Measurements from ENCODE around the gene TEKT5. TPM values are rescaled to one million over a fixed set of nuclear protein-coding genes. Genes with fewer than 3 reads are reported as not detected.

TEKT5 gene
- polyA plus RNA-seq, 3 donors: 0.16 TPM; not detected in 2

GRCh38 chr16:10728003-10728887 is 33.5 kb upstream of the TEKT5 start:
- Histone ChIP-seq H3K4me1 (ENCODE audit: control insufficient read depth in 1 of 2, insufficient read depth in 2 of 2, low read length in 2 of 2) (no peaks in the 10 kb centered on the region), H4K20me1 (ENCODE audit: insufficient read depth, low read length) (no peaks in the 10 kb centered on the region), H3K27ac (ENCODE audit: low read depth in 1 of 2, low read length in 2 of 2) (no peak overlapping the region), H3K79me2 (ENCODE audit: insufficient read depth, low read length) (no peaks in the 10 kb centered on the region), H3K9ac (ENCODE audit: insufficient read depth, low read length, poor library complexity, severe bottlenecking) (no peak overlapping the region), H3K4me2 (replicated peaks; ENCODE audit: extremely low read depth, low read length, poor library complexity, severe bottlenecking) (no peak overlapping the region), H3K27me3 (ENCODE audit: control insufficient read depth in 2 of 2, insufficient read depth in 2 of 2, low read length in 2 of 2) (no peaks in the 10 kb centered on the region), H3K9me3 (replicated peaks in 1 of 2; ENCODE audit: control insufficient read depth in 1 of 2, insufficient read depth in 1 of 2, low read length in 2 of 2) (no peaks in the 10 kb centered on the region), H2AFZ (ENCODE audit: insufficient read depth, low read depth, low read length, poor library complexity, severe bottlenecking) (no peak overlapping the region), H3K4me3 (replicated peaks in 1 of 3; ENCODE audit: low read depth in 2 of 3, low read length in 3 of 3) (no peak overlapping the region), H3K36me3 (replicated peaks in 1 of 2; ENCODE audit: control insufficient read depth in 1 of 2, insufficient read depth in 2 of 2, low read length in 2 of 2) (no peaks in the 10 kb centered on the region)
- WGBS (ENCODE audit: insufficient coverage): 85% methylated on average over 16 of the region's 16 CpGs
- Mint-ChIP-seq H3K9me3 (peaks cover 0 to under 1% (median 0%) of the 10 kb centered on the region in 7 donors), H3K4me1 (no peaks in the 10 kb centered on the region), H3K4me3 (no peak overlapping the region), H3K27ac (no peak overlapping the region), H3K27me3 (ENCODE audit: low read depth in 3 of 3) (no peaks in the 10 kb centered on the region), H3K36me3 (no peaks in the 10 kb centered on the region)
- DNase-seq: no peak
- no peak for TF ChIP-seq CTCF (IDR thresholded peaks at IDR 0.05)
- intact Hi-C loops (cut with micrococcal nuclease): no loop called here

GRCh38 chr16:10708969-10709368 is 14.2 kb upstream of the TEKT5 start:
- no peaks in the 10 kb centered on the region for H4K20me1 ChIP-seq (ENCODE audit: insufficient read depth, low read length)
- Mint-ChIP-seq H3K27me3 (ENCODE audit: low read depth in 3 of 3) (peaks cover 0 to 4% (median 2%) of the 10 kb centered on the region in 3 donors), H3K9me3 (peaks cover 0 to 11% (median 3%) of the 10 kb centered on the region in 7 donors), H3K4me3 (no peak overlapping the region), H3K4me1 (no peaks in the 10 kb centered on the region), H3K36me3 (no peaks in the 10 kb centered on the region), H3K27ac (peak overlapping the region in 1 of 7 donors; percentile 50)
- H3K4me3 ChIP-seq (replicated peaks in 1 of 3; ENCODE audit: low read depth in 2 of 3, low read length in 3 of 3): no peak overlapping the region
- no CpG with 5 or more reads among the region's 4 CpGs for WGBS (ENCODE audit: insufficient coverage)
- H3K4me2 ChIP-seq (replicated peaks; ENCODE audit: extremely low read depth, low read length, poor library complexity, severe bottlenecking): no peak overlapping the region
- H3K9ac ChIP-seq (ENCODE audit: insufficient read depth, low read length, poor library complexity, severe bottlenecking): no peak overlapping the region
- no peak for TF ChIP-seq CTCF (IDR thresholded peaks at IDR 0.05)
- no peak overlapping the region for H2AFZ ChIP-seq (ENCODE audit: insufficient read depth, low read depth, low read length, poor library complexity, severe bottlenecking)
- no peak for DNase-seq
- no peaks in the 10 kb centered on the region for H3K4me1 ChIP-seq (ENCODE audit: control insufficient read depth in 1 of 2, insufficient read depth in 2 of 2, low read length in 2 of 2)
- no peaks in the 10 kb centered on the region for H3K79me2 ChIP-seq (ENCODE audit: insufficient read depth, low read length)
- H3K27me3 ChIP-seq (ENCODE audit: control insufficient read depth in 2 of 2, insufficient read depth in 2 of 2, low read length in 2 of 2): peaks cover 0 to 2% of the 10 kb centered on the region in 2 donors
- H3K9me3 ChIP-seq (replicated peaks in 1 of 2; ENCODE audit: control insufficient read depth in 1 of 2, insufficient read depth in 1 of 2, low read length in 2 of 2): peaks cover 0 to 18% of the 10 kb centered on the region in 2 donors
- H3K36me3 ChIP-seq (replicated peaks in 1 of 2; ENCODE audit: control insufficient read depth in 1 of 2, insufficient read depth in 2 of 2, low read length in 2 of 2): no peaks in the 10 kb centered on the region
- intact Hi-C loops (cut with micrococcal nuclease): no loop called here
- H3K27ac ChIP-seq (ENCODE audit: low read depth in 1 of 2, low read length in 2 of 2): no peak overlapping the region
